Thyroid gland (tissue), 4 donors: Measurements from ENCODE around the gene MTA3. TPM values are rescaled to one million over a fixed set of nuclear protein-coding genes. Genes with fewer than 3 reads are reported as not detected.
"Not testable (repeated sequence)": the region's sequence is repeated elsewhere in the genome, so short reads cannot be mapped to it uniquely, and the experiment has no call there.

Experiments
- DNase-seq, 2 donors: peaks; one replicate each; pipeline ENCODE4 v3.0.0-alpha.2; 2019
- H3K27ac ChIP-seq, 3 donors: fragments of 200-600 bp; sonication (generic); 1 replicate in 2 of 3; 2 replicates in 1 of 3; pipeline ENCODE4 v1.5.1; 2016 to 2019; ENCODE audit warnings: mild to moderate bottlenecking in 1 of 3, moderate library complexity in 1 of 3
- H3K27me3 ChIP-seq: fragments of 200-600 bp; sonication (generic); one replicate; pipeline ENCODE4 v1.5.1; 2019
- H3K36me3 ChIP-seq, 2 donors: fragments of 200-600 bp; sonication (generic); one replicate each; pipeline ENCODE4 v1.5.1; 2016 to 2019
- H3K4me1 ChIP-seq, 2 donors: fragments of 200-600 bp; sonication (generic); one replicate each; pipeline ENCODE4 v1.5.1; 2017 to 2019
- H3K4me3 ChIP-seq, 3 donors: fragments of 200-600 bp; sonication (generic); replicated peaks in 1 of 3; 1 replicate in 2 of 3; 2 replicates in 1 of 3; pipeline ENCODE4 v1.5.1; 2016; ENCODE audit warnings: mild to moderate bottlenecking in 1 of 3
- H3K9me3 ChIP-seq: fragments of 200-600 bp; sonication (generic); one replicate; pipeline ENCODE4 v1.5.1; 2017
- CTCF ChIP-seq, 6 experiments: fragments of 200-600 bp in 3 of 6; fragments of 450-650 bp in 3 of 6; sonication (generic) in 3 of 6; IDR thresholded peaks; one replicate each; pipeline ENCODE4 v1.5.1; 2016 to 2019; ENCODE audit warnings: antibody characterized with exemption in 6 of 6, mild to moderate bottlenecking in 2 of 6, inconsistent platforms in 1 of 6, moderate library complexity in 1 of 6
- POLR2A ChIP-seq, 2 donors: fragments of 450-650 bp; IDR thresholded peaks; one replicate each; pipeline ENCODE4 v1.6.1; 2017; ENCODE audit warnings: antibody characterized with exemption in 2 of 2, mild to moderate bottlenecking in 2 of 2, moderate library complexity in 1 of 2
- WGBS, 2 donors: methylation state at CpG; one replicate each; pipeline ENCODE4 v1.1.5; 2017; 5-methylcytosine and 5-hydroxymethylcytosine counted together
- intact Hi-C: fragments of 100-400 bp; cut with DNase I; formaldehyde crosslinking; loops from one replicate; pipeline ENCODE4 v1.15.1; 2023
- total RNA-seq, 4 donors: library from RNA; depleted of rRNA; stranded (reverse); fragments of >200 nt; gene quantifications; one replicate each; pipeline ENCODE4 v1.2.3, GENCODE V29; 2016

The MTA3 gene
- total RNA-seq, 4 donors from 2014 or later, result 29.8 to 50.0 (median 34.0) TPM

- Histone ChIP-seq H3K4me3 (no peak overlapping the region), H3K4me1 (no peaks in the 10 kb centered on the region), H3K36me3 (peaks cover 0 to 7% of the 10 kb centered on the region in 2 donors), H3K27ac (no peak overlapping the region), H3K9me3 (no peaks in the 10 kb centered on the region), H3K27me3 (no peaks in the 10 kb centered on the region)
- intact Hi-C loops, result no loop called here
- no peak for DNase-seq
- 73 to 89% methylated on average over 8 of the region's 8 CpGs for WGBS, 2 donors
- no peak for TF ChIP-seq POLR2A (IDR thresholded peaks at IDR 0.05)
- no peak for TF ChIP-seq CTCF (IDR thresholded peaks at IDR 0.05)
These were observed 38.7 kb downstream of the MTA3 start for GRCh38 chr2:42607101-42607637.

GRCh38 chr2:42613281-42614064 lies 45.0 kb downstream of the MTA3 start:
- H3K27ac ChIP-seq, result no peak overlapping the region
- intact Hi-C loops, result no loop called here
- H3K4me3 ChIP-seq, result no peak overlapping the region
- peaks cover 0 to 7% of the 10 kb centered on the region in 2 donors for H3K36me3 ChIP-seq
- TF ChIP-seq POLR2A (IDR thresholded peaks at IDR 0.05), result no peak
- no peak for TF ChIP-seq CTCF (IDR thresholded peaks at IDR 0.05)
- H3K9me3 ChIP-seq, result no peaks in the 10 kb centered on the region
- DNase-seq, result no peak
- 78 to 86% methylated on average over 6 of the region's 6 CpGs for WGBS, 2 donors
- H3K4me1 ChIP-seq, result no peaks in the 10 kb centered on the region
- H3K27me3 ChIP-seq, result no peaks in the 10 kb centered on the region

- DNase-seq, result no peak
- Histone ChIP-seq H3K4me3 (no peak overlapping the region), H3K27ac (no peak overlapping the region), H3K36me3 (peaks cover 0 to 5% of the 10 kb centered on the region in 2 donors), H3K27me3 (no peaks in the 10 kb centered on the region), H3K9me3 (no peaks in the 10 kb centered on the region), H3K4me1 (no peaks in the 10 kb centered on the region)
- WGBS, 2 donors, result 92% methylated on average over 7 of the region's 7 CpGs
- intact Hi-C loops, result no loop called here
- no peak for TF ChIP-seq CTCF (IDR thresholded peaks at IDR 0.05)
- TF ChIP-seq POLR2A (IDR thresholded peaks at IDR 0.05), result no peak
These were observed 46.4 kb downstream of the MTA3 start for GRCh38 chr2:42614838-42615237.

GRCh38 chr2:42618116-42618515 lies 49.7 kb downstream of the MTA3 start:
- Histone ChIP-seq H3K4me1 (no peaks in the 10 kb centered on the region), H3K4me3 (no peak overlapping the region), H3K9me3 (no peaks in the 10 kb centered on the region), H3K36me3 (no peaks in the 10 kb centered on the region), H3K27ac (no peak overlapping the region), H3K27me3 (no peaks in the 10 kb centered on the region)
- 93 to 97% methylated on average over 5 of the region's 5 CpGs for WGBS, 2 donors
- DNase-seq, result no peak
- TF ChIP-seq CTCF (IDR thresholded peaks at IDR 0.05) (no peak), POLR2A (IDR thresholded peaks at IDR 0.05) (no peak)
- intact Hi-C loops, result no loop called here

GRCh38 chr2:42618972-42619371 lies 50.5 kb downstream of the MTA3 start:
- Histone ChIP-seq H3K27me3 (no peaks in the 10 kb centered on the region), H3K4me1 (no peaks in the 10 kb centered on the region), H3K27ac (no peak overlapping the region), H3K9me3 (no peaks in the 10 kb centered on the region), H3K4me3 (no peak overlapping the region), H3K36me3 (no peaks in the 10 kb centered on the region)
- no peak for DNase-seq
- TF ChIP-seq CTCF (IDR thresholded peaks at IDR 0.05), result no peak
- intact Hi-C loops, result no loop called here
- 58 to 65% methylated on average over 2 of the region's 2 CpGs for WGBS, 2 donors

- intact Hi-C loops, H3K4me3 ChIP-seq, H3K27ac ChIP-seq, DNase-seq, H3K4me1 ChIP-seq, H3K27me3 ChIP-seq, H3K36me3 ChIP-seq, H3K9me3 ChIP-seq: not testable (repeated sequence)
- WGBS, 2 donors, result 83 to 90% methylated on average over 6 to 9 of the region's 26 CpGs
These were observed 53.2 kb downstream of the MTA3 start for GRCh38 chr2:42621626-42622025.
